PFSK-1 (cell line): ENCODE results near the gene PRSS35. TPM values are rescaled to one million over a fixed set of nuclear protein-coding genes. Genes with fewer than 3 reads are reported as not detected.

Experiments used
- FOXP2 ChIP-seq: optimal IDR thresholded peaks from 2 replicates; pipeline ENCODE3; 2011; ENCODE audit warnings: borderline replicate concordance, control low read depth, inconsistent platforms; ENCODE audit not compliant: insufficient read depth; ENCODE audit errors: extremely low read length, extremely low read depth
- POLR2AphosphoS5 ChIP-seq: IDR thresholded peaks from 2 replicates; pipeline ENCODE4 v1.6.1; 2012; ENCODE audit warnings: low read depth, mild to moderate bottlenecking, control low read depth, low read length, moderate library complexity
- REST ChIP-seq, 2 experiments: IDR thresholded peaks; 2 replicates each; pipeline versions ENCODE4 v1.6.1 to v1.8.0; 2011 to 2012; ENCODE audit warnings: low read depth in 2 of 2, low read length in 2 of 2, control low read depth in 1 of 2, inconsistent platforms in 1 of 2, mild to moderate bottlenecking in 1 of 2, moderate library complexity in 1 of 2; ENCODE audit not compliant: insufficient read depth in 1 of 2
- SIN3A ChIP-seq: IDR thresholded peaks from 2 replicates; pipeline ENCODE4 v1.6.1; 2012; ENCODE audit warnings: mild to moderate bottlenecking, low read length, moderate library complexity, borderline replicate concordance; ENCODE audit not compliant: insufficient read depth
- TAF1 ChIP-seq: IDR thresholded peaks from 2 replicates; pipeline ENCODE4 v1.6.1; 2012; ENCODE audit warnings: low read length, control low read depth, borderline replicate concordance; ENCODE audit not compliant: insufficient read depth
- polyA plus RNA-seq: library from polyadenylated mRNA; unstranded; fragments of >200 nt; gene quantifications from one replicate; pipeline ENCODE4 v1.2.1, GENCODE V29; 2012; ENCODE audit warnings: low read depth, missing spikeins; ENCODE audit not compliant: insufficient read length

Gene PRSS35
- not detected for polyA plus RNA-seq

- TF ChIP-seq POLR2AphosphoS5 (no peak), REST (IDR thresholded peaks at IDR 0.05; ENCODE audit: insufficient read depth in 1 of 2, low read depth in 2 of 2, low read length in 2 of 2) (no peak), TAF1 (no peak), SIN3A (no peak)
These were observed at the start of gene PRSS35 for GRCh38 chr6:83511901-83512681. Gene PRSS35 (plus strand): TSS chr6:83512534. CDS start chr6:83523442, 10,908 bp downstream.

GRCh38 chr6:83463886-83464285 is 48.4 kb upstream of the PRSS35 start:
- TF ChIP-seq SIN3A (no peak), POLR2AphosphoS5 (no peak), FOXP2 (no peak), TAF1 (no peak), REST (IDR thresholded peaks at IDR 0.05; ENCODE audit: insufficient read depth in 1 of 2, low read depth in 2 of 2, low read length in 2 of 2) (no peak)

GRCh38 chr6:83464381-83465140 is 47.8 kb upstream of the PRSS35 start:
- TF ChIP-seq REST (IDR thresholded peaks at IDR 0.05; ENCODE audit: insufficient read depth in 1 of 2, low read depth in 2 of 2, low read length in 2 of 2): no peak
- no peak for TF ChIP-seq POLR2AphosphoS5
- no peak for TF ChIP-seq SIN3A
- TF ChIP-seq FOXP2: no peak
- TF ChIP-seq TAF1: no peak

- no peak for TF ChIP-seq FOXP2
These were observed 46.0 kb upstream of the PRSS35 start for GRCh38 chr6:83466328-83466727.

- no peak for TF ChIP-seq SIN3A
- no peak for TF ChIP-seq TAF1
- TF ChIP-seq POLR2AphosphoS5: no peak
- no peak for TF ChIP-seq REST (IDR thresholded peaks at IDR 0.05; ENCODE audit: insufficient read depth in 1 of 2, low read depth in 2 of 2, low read length in 2 of 2)
- TF ChIP-seq FOXP2: no peak
These were observed 44.7 kb upstream of the PRSS35 start for GRCh38 chr6:83467620-83468036.
